ENCODE measurements around the gene TRAF4.
"Not testable (repeated sequence)": the region's sequence is repeated elsewhere in the genome, so short reads cannot be mapped to it uniquely, and the experiment has no call there.

The TRAF4 gene

GRCh38 chr17:28794846-28795441, 51.1 kb downstream of the TRAF4 start:
- DNase-seq = not testable (repeated sequence)

- no peak for DNase-seq
These were observed 52.3 kb downstream of the TRAF4 start for GRCh38 chr17:28796062-28796461.

Data from activated CD8-positive, alpha-beta memory T cell treated with anti-CD3 and anti-CD28 coated beads, Interleukin-2, amount 50 U/mL, for 48 hours (primary cell).